KOPT-K1 (cell line): ENCODE data around the gene UIMC1.

Experiments
- H3K27ac ChIP-seq: fragments of 200-600 bp; sonication (generic); 2 replicates; pipeline ENCODE4 v1.5.1; 2016; ENCODE audit warnings: antibody characterized with exemption, mild to moderate bottlenecking, low read depth, low read length; ENCODE audit not compliant: poor library complexity, severe bottlenecking
- H3K36me3 ChIP-seq: fragments of 200-600 bp; sonication (generic); 2 replicates; pipeline ENCODE4 v1.5.1; 2017; ENCODE audit warnings: antibody characterized with exemption, mild to moderate bottlenecking, low read length, moderate library complexity; ENCODE audit not compliant: insufficient read depth
- H3K9me3 ChIP-seq: fragments of 200-600 bp; sonication (generic); 2 replicates; pipeline ENCODE4 v1.5.1; 2017; ENCODE audit warnings: antibody characterized with exemption, low read length, mild to moderate bottlenecking; ENCODE audit not compliant: insufficient read depth, poor library complexity, severe bottlenecking

The UIMC1 gene

DNA sequence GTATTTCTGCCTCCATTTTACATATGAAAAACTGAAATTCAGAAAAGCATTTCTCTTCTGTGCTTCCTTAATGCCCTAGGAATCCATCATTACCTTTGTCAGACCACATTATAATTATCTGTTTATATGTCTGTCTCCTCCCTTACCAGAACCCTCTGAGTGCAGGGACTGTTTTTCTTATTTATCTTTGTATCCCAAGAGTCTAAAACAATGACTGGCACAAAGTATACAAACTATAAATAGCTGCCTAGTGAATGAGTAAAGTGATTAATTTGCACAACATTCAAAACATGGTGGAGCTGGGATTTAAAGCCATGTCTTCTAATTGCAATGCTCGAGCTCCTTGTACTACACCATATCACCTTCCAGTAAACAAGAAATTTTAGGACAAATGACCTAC lies 58.1 kb downstream of the UIMC1 start:
- Histone ChIP-seq H3K9me3 (no peaks in the 10 kb centered on the region), H3K27ac (no peak overlapping the region), H3K36me3 (peaks cover 94% of the 10 kb centered on the region)

DNA sequence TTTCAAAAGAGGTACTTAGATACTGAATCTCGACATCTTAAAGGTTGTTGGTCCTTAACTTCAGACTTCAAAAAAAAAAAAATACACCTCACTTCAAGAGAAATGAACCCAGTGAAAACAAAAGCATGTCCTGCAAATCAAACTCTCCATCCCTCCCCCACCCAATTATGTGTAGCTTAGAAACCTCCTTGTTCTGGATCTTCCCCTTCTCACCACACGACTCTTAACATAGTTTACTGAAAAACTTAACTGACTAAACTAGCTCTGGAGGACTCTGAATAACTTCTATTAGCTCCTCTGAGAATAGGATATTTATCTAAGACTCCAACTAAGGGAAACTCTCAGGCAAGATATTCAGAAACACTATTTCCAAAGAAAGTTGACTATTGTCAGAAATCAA lies 58.7 kb downstream of the UIMC1 start:
- H3K27ac ChIP-seq = no peak overlapping the region
- peaks cover 94% of the 10 kb centered on the region for H3K36me3 ChIP-seq
- no peaks in the 10 kb centered on the region for H3K9me3 ChIP-seq

DNA sequence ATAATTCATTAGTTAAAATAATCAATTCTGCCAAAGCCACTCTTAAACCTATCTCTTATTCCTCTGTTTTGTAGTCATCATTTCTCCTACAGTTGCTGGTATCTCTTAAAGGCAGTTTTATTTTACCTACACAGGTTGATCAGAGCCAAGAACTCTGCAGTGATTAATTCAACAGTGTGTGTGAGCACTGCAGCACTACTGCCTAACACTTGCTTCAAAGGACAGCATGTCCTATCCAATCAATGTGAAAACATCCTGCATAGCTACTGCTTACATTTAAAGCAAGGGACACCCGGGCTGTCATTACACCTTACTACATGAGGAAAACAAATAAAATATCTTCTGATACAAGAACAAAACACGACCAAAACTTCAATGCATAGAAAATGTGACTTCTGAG lies 62.3 kb downstream of the UIMC1 start:
- Histone ChIP-seq H3K36me3 (peaks cover 91% of the 10 kb centered on the region), H3K27ac (no peak overlapping the region), H3K9me3 (no peaks in the 10 kb centered on the region)

DNA sequence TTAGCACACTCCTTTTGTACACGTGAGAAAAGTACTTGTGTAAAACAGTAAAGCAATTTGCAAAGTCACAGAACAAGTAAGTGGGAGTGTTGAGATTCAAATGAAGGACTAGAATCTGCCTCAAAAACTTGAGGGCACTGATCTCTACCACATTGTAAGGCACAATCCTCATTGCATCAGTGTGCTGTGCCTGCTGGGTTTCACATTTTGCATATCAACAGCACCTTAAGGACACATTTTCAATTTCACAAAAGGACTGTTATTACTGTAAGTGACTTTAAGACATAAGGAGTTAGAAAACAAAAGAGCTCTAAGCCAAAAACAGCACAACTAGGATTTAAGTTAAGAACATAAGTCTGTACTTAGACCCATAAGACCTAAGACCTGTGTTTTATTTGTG lies 62.8 kb downstream of the UIMC1 start:
- Histone ChIP-seq H3K27ac (no peak overlapping the region), H3K9me3 (no peaks in the 10 kb centered on the region), H3K36me3 (peaks cover 93% of the 10 kb centered on the region)

DNA sequence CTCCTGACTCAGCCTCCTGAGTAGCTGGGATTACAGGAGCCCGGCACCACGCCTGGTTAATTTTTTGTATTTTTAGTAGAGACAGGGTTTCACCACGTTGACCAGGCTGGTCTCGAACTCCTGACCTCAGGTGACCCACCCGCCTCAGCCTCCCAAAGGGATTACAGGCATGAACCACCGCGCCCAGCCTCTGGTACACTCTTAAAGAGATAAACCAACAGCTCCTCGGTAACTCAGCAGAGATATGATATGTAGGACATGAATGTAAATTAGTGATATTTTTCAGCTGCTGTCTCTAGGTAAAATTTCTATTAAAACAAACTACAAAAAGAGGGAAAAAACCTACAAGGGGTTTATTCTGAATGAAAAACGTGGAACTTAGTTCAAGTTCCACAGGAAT lies 64.6 kb downstream of the UIMC1 start:
- no peaks in the 10 kb centered on the region for H3K9me3 ChIP-seq
- H3K27ac ChIP-seq = no peak overlapping the region
- H3K36me3 ChIP-seq = peaks cover 96% of the 10 kb centered on the region

DNA sequence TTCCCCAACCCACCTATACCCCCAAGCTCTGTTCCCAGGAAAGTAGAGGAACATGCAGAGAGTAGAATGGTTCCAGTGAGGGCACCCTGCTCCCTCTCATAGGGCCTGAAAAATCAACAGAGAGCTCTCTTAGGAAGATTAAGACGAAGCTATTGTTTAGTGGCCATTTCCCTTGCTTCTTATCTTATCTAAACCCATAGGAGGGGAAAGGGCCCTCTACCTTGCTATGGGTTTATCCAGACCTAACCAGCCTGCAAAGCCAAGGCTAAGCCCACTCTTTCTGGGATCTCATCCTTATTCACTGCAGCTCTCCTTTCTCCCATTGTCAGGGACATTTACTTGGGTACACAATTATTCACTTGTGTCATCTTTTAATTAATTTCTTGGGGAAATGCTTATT lies 68.1 kb downstream of the UIMC1 start:
- Histone ChIP-seq H3K36me3 (peaks cover 96% of the 10 kb centered on the region), H3K9me3 (no peaks in the 10 kb centered on the region)

DNA sequence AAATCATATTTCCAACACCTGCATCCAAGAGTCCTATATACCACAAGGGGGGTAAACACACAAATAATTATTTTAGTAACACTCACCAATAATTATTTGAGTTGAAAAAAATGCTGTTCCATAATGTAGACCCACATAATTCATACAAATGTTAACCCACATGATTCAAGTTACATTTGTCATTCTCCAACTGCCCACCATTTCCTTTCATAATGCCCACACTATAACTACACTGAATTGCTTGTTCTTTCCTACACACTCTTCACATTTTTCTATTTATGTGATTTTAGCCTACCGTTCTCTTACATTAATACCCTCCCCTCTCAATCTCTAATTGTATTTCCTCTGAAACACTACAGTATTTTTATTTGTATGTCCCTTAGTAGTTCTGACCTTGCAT lies 71.6 kb downstream of the UIMC1 start:
- Histone ChIP-seq H3K36me3 (peaks cover 89% of the 10 kb centered on the region), H3K9me3 (no peaks in the 10 kb centered on the region), H3K27ac (no peak overlapping the region)

More for the DNA sequence above, 68.1 kb downstream of the UIMC1 start:
- H3K27ac ChIP-seq = no peak overlapping the region

DNA sequence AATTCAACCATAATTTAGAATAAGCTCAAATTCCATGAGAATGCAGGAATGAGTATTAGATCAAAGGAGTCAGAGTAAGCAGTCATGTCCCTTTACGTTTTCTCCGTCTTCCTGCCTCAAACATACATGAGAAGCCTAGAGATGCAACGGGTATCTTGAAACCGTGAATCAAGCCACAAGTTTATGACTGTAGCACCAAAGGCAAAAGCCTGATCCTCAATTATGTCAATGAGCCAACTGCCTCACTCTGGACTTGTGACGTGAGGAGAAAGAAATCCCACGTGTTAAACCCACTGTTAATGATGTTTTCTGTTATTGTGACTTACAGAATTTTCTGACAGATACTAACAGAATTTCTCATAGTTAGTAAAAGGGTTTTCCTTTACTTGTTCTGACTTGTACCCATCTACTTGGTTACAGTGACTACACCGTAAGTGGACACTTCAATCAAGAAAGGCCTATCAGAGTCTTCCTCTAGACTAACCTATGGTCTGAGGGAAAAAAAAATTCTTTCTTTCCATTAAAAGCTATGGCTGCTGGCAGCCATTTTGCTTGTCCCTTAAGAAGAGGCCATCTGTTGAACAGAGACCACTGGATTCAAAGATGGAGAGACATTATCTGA lies 72.2 kb downstream of the UIMC1 start:
- no peaks in the 10 kb centered on the region for H3K9me3 ChIP-seq
- no peak overlapping the region for H3K27ac ChIP-seq
- H3K36me3 ChIP-seq = peaks cover 83% of the 10 kb centered on the region

DNA sequence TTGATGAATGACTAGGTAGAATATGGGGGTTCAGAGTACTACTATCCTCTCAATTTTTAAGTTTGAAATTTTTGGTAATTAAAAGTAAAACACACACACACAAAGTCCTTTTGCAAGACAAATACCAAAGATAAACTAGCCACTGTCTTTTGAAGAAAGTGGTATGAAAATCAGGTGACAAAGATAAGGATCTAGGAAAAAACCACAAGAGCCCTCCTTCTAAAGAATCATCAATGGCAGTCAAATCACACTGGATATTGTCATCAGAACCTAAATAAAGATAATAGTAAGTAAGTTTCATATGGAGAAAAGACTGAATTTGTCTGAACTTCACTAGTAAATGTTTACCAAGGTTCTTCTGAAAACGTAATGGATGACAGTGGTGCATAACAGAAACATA lies 76.9 kb downstream of the UIMC1 start:
- Histone ChIP-seq H3K9me3 (no peaks in the 10 kb centered on the region), H3K27ac (no peak overlapping the region), H3K36me3 (peaks cover 51% of the 10 kb centered on the region)

DNA sequence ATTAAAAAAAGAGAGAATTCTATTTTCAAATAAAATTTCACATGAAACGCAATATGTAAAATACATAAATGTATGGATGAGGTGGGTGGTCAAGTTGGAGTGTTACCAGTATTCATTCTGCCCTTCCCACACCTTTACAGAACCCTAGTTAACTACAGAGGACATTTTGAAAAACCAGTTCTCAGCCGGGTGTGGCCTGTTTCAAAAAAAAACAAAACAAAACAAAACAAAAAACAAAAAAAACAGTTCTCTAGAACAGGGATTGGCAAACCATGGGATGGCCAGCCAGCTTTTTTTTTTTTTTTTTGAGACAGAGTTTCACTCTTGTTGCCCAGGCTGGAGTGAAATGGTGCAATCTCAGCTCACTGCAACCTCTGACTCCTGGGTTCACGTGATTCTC lies 79.0 kb downstream of the UIMC1 start:
- Histone ChIP-seq H3K9me3 (no peaks in the 10 kb centered on the region), H3K27ac (no peak overlapping the region)

DNA sequence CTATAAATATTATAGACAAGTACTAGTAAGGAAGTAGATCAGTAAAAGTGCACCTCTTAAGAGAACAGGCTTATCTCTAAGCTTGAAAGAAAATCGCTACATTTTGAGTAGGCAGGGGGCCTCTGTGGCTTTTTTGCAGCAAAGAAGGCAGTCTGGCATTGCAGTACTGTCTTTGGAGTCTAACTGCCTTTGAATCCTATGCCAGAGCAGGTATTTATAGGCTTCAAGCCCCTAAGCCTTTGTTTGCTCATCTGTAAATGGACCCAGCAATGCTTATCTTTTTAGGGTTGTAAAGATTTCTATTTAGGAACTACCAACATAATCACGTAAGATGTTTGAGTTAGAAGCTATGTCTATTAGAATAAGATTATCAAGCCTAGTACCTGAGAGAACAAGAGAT lies 83.8 kb downstream of the UIMC1 start:
- Histone ChIP-seq H3K36me3 (peaks cover 30% of the 10 kb centered on the region), H3K9me3 (no peaks in the 10 kb centered on the region), H3K27ac (no peak overlapping the region)

More for the DNA sequence above, 79.0 kb downstream of the UIMC1 start:
- peaks cover 31% of the 10 kb centered on the region for H3K36me3 ChIP-seq

DNA sequence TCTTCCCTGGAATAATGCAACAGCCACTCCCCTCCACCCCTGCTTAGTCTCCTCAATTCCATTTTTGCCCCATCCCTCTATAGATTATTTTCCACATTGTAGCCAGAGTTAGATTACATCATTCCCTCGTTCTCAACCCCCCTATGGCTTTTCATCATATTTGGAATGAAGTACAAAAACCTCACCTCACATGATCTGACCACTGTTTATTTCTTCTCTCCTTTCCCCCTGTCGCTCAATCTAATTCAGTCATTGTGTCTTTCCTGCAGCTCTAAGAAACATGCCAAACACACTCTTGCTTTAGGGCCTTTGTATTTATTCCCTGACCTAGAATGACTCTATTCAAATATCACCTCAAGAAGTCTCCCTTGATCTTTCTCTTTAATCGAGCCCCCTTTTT lies 84.9 kb downstream of the UIMC1 start:
- Histone ChIP-seq H3K9me3 (no peaks in the 10 kb centered on the region), H3K36me3 (peaks cover 31% of the 10 kb centered on the region), H3K27ac (no peak overlapping the region)

DNA sequence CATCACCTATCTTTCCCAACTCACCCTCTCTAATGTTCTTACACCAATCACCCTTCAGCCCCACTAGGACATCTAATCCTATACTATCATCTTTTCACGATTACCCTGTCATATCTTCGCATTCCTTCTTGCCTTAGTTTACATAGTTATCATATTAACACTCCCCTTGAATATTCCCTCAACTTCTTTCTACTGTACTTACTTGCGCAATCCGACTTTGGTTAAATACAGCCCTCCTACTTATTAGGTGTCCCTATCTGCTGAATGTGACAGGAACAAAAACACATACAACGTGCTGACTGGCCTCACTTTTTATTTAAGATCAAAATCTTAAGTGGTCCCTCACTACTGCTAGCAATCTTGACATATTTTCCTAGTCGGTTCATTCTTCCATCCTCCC lies 88.0 kb downstream of the UIMC1 start:
- Histone ChIP-seq H3K9me3 (no peaks in the 10 kb centered on the region), H3K27ac (no peak overlapping the region), H3K36me3 (peaks cover 58% of the 10 kb centered on the region)

DNA sequence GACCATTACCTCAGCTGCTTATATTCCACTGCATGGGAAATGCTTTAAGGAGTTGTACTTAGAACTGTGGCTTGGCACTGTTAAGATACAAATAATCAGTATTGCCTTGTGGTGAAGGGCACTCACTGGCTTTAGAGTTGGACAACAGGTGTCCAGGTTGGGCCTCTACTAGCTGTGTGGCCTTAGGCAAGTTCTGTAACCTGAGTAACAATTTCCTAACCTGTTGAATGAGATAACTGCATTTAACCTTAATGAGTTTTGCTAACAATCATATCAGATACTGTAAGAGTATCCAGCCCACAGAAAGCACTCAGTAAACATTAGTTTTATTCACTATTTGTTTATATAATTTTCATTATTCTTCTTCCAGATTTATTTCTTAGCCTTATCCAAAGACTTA lies 90.2 kb downstream of the UIMC1 start:
- Histone ChIP-seq H3K36me3 (peaks cover 62% of the 10 kb centered on the region), H3K27ac (no peak overlapping the region), H3K9me3 (no peaks in the 10 kb centered on the region)

DNA sequence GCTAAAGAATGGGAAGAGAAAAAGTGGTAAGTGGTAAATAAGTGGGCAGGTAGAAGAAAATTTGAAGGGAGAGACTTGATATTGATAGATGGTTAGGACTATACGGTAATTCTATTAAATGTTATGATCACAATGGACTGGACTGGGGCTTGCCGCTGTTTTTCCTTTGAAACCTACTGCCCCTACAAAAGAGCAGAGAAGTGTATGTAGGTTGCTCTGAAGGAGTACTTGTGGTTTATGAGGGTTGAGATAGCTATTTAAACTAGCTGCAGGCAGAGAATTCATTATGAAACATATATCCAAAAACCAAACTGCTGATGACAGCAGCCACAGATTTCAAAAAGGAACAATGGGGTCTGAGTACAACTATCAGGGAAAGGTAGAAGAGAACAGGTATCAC lies 90.7 kb downstream of the UIMC1 start:
- no peaks in the 10 kb centered on the region for H3K9me3 ChIP-seq
- H3K36me3 ChIP-seq = peaks cover 66% of the 10 kb centered on the region

DNA sequence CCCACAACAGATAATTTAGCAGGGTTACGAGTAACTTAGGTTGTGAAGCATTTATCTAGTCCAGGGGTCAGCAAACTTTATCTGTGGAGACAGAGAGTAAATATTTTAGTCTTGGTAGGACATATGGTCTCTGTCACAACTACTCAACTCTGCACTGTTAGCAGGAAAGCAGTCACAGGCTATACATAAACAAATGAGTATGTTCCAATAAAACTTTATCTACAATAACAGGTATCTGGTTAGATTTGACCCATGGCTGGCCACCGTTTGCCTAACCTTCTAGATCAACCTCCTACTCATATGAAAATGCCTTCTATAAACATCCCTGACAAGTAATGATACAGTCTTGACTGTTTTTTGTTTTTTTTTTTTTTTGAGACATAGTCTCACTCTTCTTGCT lies 94.5 kb downstream of the UIMC1 start:
- Histone ChIP-seq H3K9me3 (no peaks in the 10 kb centered on the region), H3K36me3 (peaks cover 81% of the 10 kb centered on the region), H3K27ac (no peak overlapping the region)

More for the DNA sequence above, 90.7 kb downstream of the UIMC1 start:
- no peak overlapping the region for H3K27ac ChIP-seq
